SU-DHL-6 (cell line): Measurements from ENCODE around the gene CARD9.

Experiments used
- H2AFZ ChIP-seq: fragments of 200-600 bp; sonication (generic); 2 replicates; pipeline ENCODE4 v1.6.1; 2014; ENCODE audit warnings: low read depth, mild to moderate bottlenecking, moderate library complexity, mixed read lengths, antibody characterized with exemption, low read length; ENCODE audit not compliant: severe bottlenecking
- H3F3A ChIP-seq: fragments of 200-600 bp; shearing (Covaris generic); 2 replicates; pipeline ENCODE4 v1.6.0; 2016; ENCODE audit warnings: antibody characterized with exemption, mild to moderate bottlenecking; ENCODE audit not compliant: insufficient read depth
- H3K27ac ChIP-seq: fragments of 200-600 bp; sonication (generic); 2 replicates; pipeline ENCODE4 v1.5.1; 2016; ENCODE audit warnings: low read depth, mild to moderate bottlenecking, low read length, moderate library complexity, mixed read lengths
- H3K27me3 ChIP-seq: fragments of 200-600 bp; sonication (generic), shearing (Covaris generic); 2 replicates; pipeline ENCODE4 v1.6.0; 2014; ENCODE audit warnings: mild to moderate bottlenecking, low read length
- H3K36me3 ChIP-seq: fragments of 200-600 bp; sonication (generic); 2 replicates; pipeline ENCODE4 v1.6.1; 2014; ENCODE audit warnings: mild to moderate bottlenecking, low read length, mixed read lengths
- H3K4me2 ChIP-seq: fragments of 300-600, 200-600 bp; shearing (Covaris generic), sonication (generic); 2 replicates; pipeline ENCODE4 v1.6.0; 2014; ENCODE audit warnings: low read length, low read depth, mild to moderate bottlenecking; ENCODE audit not compliant: poor library complexity, severe bottlenecking
- H3K4me3 ChIP-seq: fragments of 200-600 bp; sonication (generic); 2 replicates; pipeline ENCODE4 v1.5.1; 2014; ENCODE audit warnings: antibody characterized with exemption, low read length, mild to moderate bottlenecking, mixed read lengths; ENCODE audit not compliant: insufficient read depth, poor library complexity, severe bottlenecking
- H3K79me2 ChIP-seq: fragments of 200-600 bp; sonication (generic); 2 replicates; pipeline ENCODE4 v1.6.1; 2014; ENCODE audit warnings: mild to moderate bottlenecking, low read length, moderate library complexity; ENCODE audit not compliant: insufficient read depth
- H3K9ac ChIP-seq: fragments of 200-600 bp; sonication (generic); 2 replicates; pipeline ENCODE4 v1.7.0; 2014; ENCODE audit warnings: mild to moderate bottlenecking, low read length
- H3K9me2 ChIP-seq: fragments of 200-600 bp; sonication (generic); replicated peaks from 2 replicates; pipeline ENCODE4 v1.6.1; 2014; ENCODE audit warnings: low read length; ENCODE audit not compliant: insufficient read depth
- H3K9me3 ChIP-seq: fragments of 200-600 bp; sonication (generic); 2 replicates; pipeline ENCODE4 v1.6.1; 2014; ENCODE audit warnings: low read length, mixed read lengths; ENCODE audit not compliant: insufficient read depth
- H4K20me1 ChIP-seq: fragments of 200-600 bp; sonication (generic); 2 replicates; pipeline ENCODE4 v1.6.1; 2014; ENCODE audit warnings: low read depth, mild to moderate bottlenecking, antibody characterized with exemption, low read length, moderate library complexity, mixed read lengths
- CTCF ChIP-seq: fragments of 200-600 bp; sonication (generic); IDR thresholded peaks from one replicate; pipeline ENCODE4 v1.5.1; 2017; ENCODE audit warnings: antibody characterized with exemption, mild to moderate bottlenecking, low read length, moderate library complexity; ENCODE audit not compliant: insufficient read depth, poor library complexity, severe bottlenecking
- EZH2phosphoT487 ChIP-seq: fragments of 200-600 bp; sonication (generic), shearing (Covaris generic); conservative IDR thresholded peaks from 2 replicates; pipeline ENCODE4 v1.6.1; 2018; ENCODE audit warnings: mild to moderate bottlenecking, antibody characterized with exemption, low read length, moderate library complexity, mixed read lengths

Gene CARD9

DNA sequence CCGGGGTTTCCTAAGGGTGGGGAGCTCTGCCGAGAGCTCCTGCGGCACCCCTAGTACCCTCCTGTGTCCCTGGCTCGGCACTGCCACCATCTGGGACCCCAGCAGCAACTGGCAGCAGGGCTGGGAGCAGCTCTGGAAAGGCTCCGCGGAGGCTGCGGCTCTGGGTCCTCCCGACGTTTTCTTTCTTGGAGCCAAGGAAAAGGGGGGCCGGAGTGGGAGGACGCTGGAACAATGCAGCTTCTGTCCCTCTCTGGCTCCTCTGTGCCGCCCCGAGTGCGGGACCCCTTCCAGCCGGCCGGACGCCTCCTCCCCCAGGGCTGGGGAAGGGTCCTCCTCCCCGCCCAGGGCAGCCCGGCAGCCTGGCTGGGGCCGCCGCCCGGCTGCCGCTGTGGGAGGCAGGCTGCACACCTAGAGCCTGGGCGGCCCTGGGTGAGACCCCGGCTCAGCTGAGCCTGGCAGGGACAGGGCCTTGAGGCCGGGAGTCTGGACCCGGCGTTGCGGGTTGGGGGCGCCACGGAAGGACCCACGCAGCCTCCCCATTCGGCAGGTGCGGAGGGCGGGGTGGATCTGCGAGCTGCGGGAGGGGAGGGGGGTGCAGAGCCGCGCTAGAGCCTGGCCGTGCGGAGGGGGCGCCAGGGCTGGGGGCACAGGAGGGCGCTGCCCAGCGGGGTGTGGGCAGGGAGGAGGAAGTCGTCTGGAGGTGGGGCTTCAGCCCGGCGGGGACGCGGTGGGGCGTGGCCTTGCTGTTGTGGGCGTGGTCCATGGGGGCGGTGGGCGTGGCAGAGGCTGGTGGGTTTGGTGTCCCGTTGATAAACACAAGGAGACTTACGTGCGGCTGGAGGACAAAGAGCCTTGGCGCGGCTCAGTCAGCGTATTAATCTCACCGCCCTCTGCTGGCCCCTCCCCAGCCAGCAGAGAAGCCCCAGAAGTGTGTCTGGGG, 31.0 kb downstream of the CARD9 start:
- no peak overlapping the region for H3K27ac ChIP-seq
- no peak overlapping the region for H2AFZ ChIP-seq
- no peak overlapping the region for H3K4me3 ChIP-seq
- no peaks in the 10 kb centered on the region for H3F3A ChIP-seq
- H3K27me3 ChIP-seq, result no peaks in the 10 kb centered on the region
- no peaks in the 10 kb centered on the region for H3K9me2 ChIP-seq
- H3K4me2 ChIP-seq, result no peak overlapping the region
- H4K20me1 ChIP-seq, result no peaks in the 10 kb centered on the region
- H3K79me2 ChIP-seq, result no peaks in the 10 kb centered on the region
- no peaks in the 10 kb centered on the region for H3K9me3 ChIP-seq
- H3K36me3 ChIP-seq, result no peaks in the 10 kb centered on the region
- H3K9ac ChIP-seq, result no peak overlapping the region
- no peak for TF ChIP-seq CTCF
- TF ChIP-seq EZH2phosphoT487, result no peak

DNA sequence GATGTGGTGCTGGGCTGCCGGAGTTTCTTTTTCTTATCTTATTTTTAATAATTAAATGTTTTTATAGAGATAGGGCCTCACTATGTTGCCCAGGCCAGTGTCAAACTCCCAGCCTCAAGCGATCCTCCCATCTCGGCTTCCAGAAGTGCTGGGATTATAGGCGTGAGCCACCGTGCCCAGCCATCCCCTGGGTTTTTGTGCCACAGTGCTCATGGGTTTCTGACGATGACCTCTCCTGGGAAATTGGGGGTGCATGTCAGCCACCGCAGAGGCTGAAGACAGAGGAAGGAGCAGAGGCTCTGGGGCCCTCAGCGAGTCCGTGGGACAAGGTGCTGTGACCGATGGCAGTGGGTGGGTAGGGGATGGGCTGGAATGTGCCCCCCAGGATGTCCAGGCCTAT, 31.7 kb downstream of the CARD9 start:
- H3K4me3 ChIP-seq, result no peak overlapping the region
- H3K9me3 ChIP-seq, result no peaks in the 10 kb centered on the region
- no peaks in the 10 kb centered on the region for H3K27me3 ChIP-seq
- no peaks in the 10 kb centered on the region for H3K79me2 ChIP-seq
- H3K36me3 ChIP-seq, result no peaks in the 10 kb centered on the region
- H3K27ac ChIP-seq, result no peak overlapping the region
- H3K4me2 ChIP-seq, result no peak overlapping the region
- H3K9ac ChIP-seq, result no peak overlapping the region
- H3K9me2 ChIP-seq, result no peaks in the 10 kb centered on the region
- no peaks in the 10 kb centered on the region for H4K20me1 ChIP-seq
- H3F3A ChIP-seq, result no peaks in the 10 kb centered on the region
- TF ChIP-seq CTCF (no peak), EZH2phosphoT487 (no peak)
- H2AFZ ChIP-seq, result no peak overlapping the region

GRCh38 chr9:136341042-136341655, 32.3 kb downstream of the CARD9 start:
- no peaks in the 10 kb centered on the region for H3K36me3 ChIP-seq

More at GRCh38 chr9:136341042-136341655, 32.3 kb downstream of the CARD9 start:
- Histone ChIP-seq H3K27me3 (no peaks in the 10 kb centered on the region), H3K79me2 (no peaks in the 10 kb centered on the region), H3K9me3 (no peaks in the 10 kb centered on the region), H3K27ac (no peak overlapping the region), H3K9ac (no peak overlapping the region), H3K4me2 (no peak overlapping the region), H3K9me2 (no peaks in the 10 kb centered on the region), H3K4me3 (no peak overlapping the region), H4K20me1 (no peaks in the 10 kb centered on the region), H2AFZ (no peak overlapping the region), H3F3A (no peaks in the 10 kb centered on the region)
- TF ChIP-seq EZH2phosphoT487 (no peak), CTCF (no peak)
